GM23338 (cell line): ENCODE data around the gene EFCAB6. TPM values are rescaled to one million over a fixed set of nuclear protein-coding genes. Genes with fewer than 3 reads are reported as not detected.

Source experiments
- ATAC-seq: fragments of 200-7000 bp; cut with Tn5 transposase; 3 replicates; pipeline ENCODE4 v1.9.1; 2020
- DNase-seq: peaks from one replicate; pipeline ENCODE4 v3.0.0-alpha.2; 2015; ENCODE audit warnings: low spot score
- H2AFZ ChIP-seq: fragments of 200-600 bp; sonication (generic); 2 replicates; pipeline ENCODE4 v1.8.0; 2016; ENCODE audit warnings: antibody characterized with exemption, mild to moderate bottlenecking, moderate library complexity
- H3F3A ChIP-seq: fragments of 200-600 bp; sonication (generic); replicated peaks from 2 replicates; pipeline ENCODE4 v1.8.0; 2017; ENCODE audit warnings: antibody characterized with exemption, mixed run types, low read depth
- H3K27ac ChIP-seq: fragments of 200-600 bp; sonication (generic); 2 replicates; pipeline ENCODE4 v1.6.1; 2016; ENCODE audit warnings: low read depth
- H3K27me3 ChIP-seq: fragments of 200-600 bp; sonication (generic); 2 replicates; pipeline ENCODE4 v1.8.0; 2016; ENCODE audit warnings: mild to moderate bottlenecking, mixed run types, moderate library complexity; ENCODE audit not compliant: insufficient read depth
- H3K36me3 ChIP-seq: fragments of 200-600 bp; sonication (generic); 2 replicates; pipeline ENCODE4 v1.8.0; 2016; ENCODE audit warnings: mild to moderate bottlenecking; ENCODE audit not compliant: insufficient read depth
- H3K4me1 ChIP-seq: fragments of 200-600 bp; sonication (generic); 2 replicates; pipeline ENCODE4 v1.8.0; 2016; ENCODE audit warnings: mild to moderate bottlenecking, moderate library complexity; ENCODE audit not compliant: insufficient read depth
- H3K4me2 ChIP-seq: fragments of 200-600 bp; sonication (generic); 2 replicates; pipeline ENCODE4 v1.7.1; 2017; ENCODE audit warnings: mixed run types
- H3K4me3 ChIP-seq: fragments of 200-600 bp; sonication (generic); 2 replicates; pipeline ENCODE4 v1.6.1; 2016; ENCODE audit warnings: mixed run types
- H3K79me2 ChIP-seq: fragments of 200-600 bp; sonication (generic); replicated peaks from 2 replicates; pipeline ENCODE4 v1.8.0; 2017; ENCODE audit warnings: mild to moderate bottlenecking; ENCODE audit not compliant: insufficient read depth
- H3K9me2 ChIP-seq: fragments of 200-600 bp; sonication (generic); 2 replicates; pipeline ENCODE4 v1.8.0; 2017; ENCODE audit not compliant: insufficient read depth
- H4K20me1 ChIP-seq: fragments of 200-600 bp; sonication (generic); replicated peaks from 2 replicates; pipeline ENCODE4 v1.8.0; 2017; ENCODE audit warnings: mild to moderate bottlenecking; ENCODE audit not compliant: insufficient read depth
- H3K27ac Mint-ChIP-seq: 2 replicates; pipeline ENCODE4 v1.8.0; 2020; ENCODE audit warnings: inconsistent platforms, mild to moderate bottlenecking, moderate library complexity, mixed read lengths
- H3K27me3 Mint-ChIP-seq: 3 replicates; pipeline ENCODE4 v1.8.0; 2022; ENCODE audit warnings: low read depth, mild to moderate bottlenecking, moderate library complexity, mixed read lengths, inconsistent platforms; ENCODE audit not compliant: insufficient read depth, poor library complexity
- H3K36me3 Mint-ChIP-seq: 3 replicates; pipeline ENCODE4 v1.8.0; 2021; ENCODE audit warnings: low read depth, mild to moderate bottlenecking, inconsistent platforms, moderate library complexity, mixed read lengths
- H3K4me1 Mint-ChIP-seq: 3 replicates; pipeline ENCODE4 v1.8.0; 2020; ENCODE audit warnings: mild to moderate bottlenecking, inconsistent platforms, mixed read lengths
- H3K4me3 Mint-ChIP-seq: 3 replicates; pipeline ENCODE4 v1.8.0; 2021; ENCODE audit warnings: moderate library complexity, mild to moderate bottlenecking, inconsistent platforms, mixed read lengths
- H3K9me3 Mint-ChIP-seq: 3 replicates; pipeline ENCODE4 v1.8.0; 2020; ENCODE audit warnings: moderate library complexity, mild to moderate bottlenecking, inconsistent platforms, mixed read lengths
- CREB1 ChIP-seq: fragments of 250-450 bp; sonication (Bioruptor Pico); IDR thresholded peaks from 2 replicates; pipeline ENCODE4 v1.5.0; 2020; ENCODE audit warnings: low read depth, mild to moderate bottlenecking, moderate library complexity
- EZH2 ChIP-seq: fragments of 200-600 bp; sonication (generic); IDR thresholded peaks from one replicate; pipeline ENCODE4 v1.8.0; 2017; ENCODE audit warnings: antibody characterized with exemption, mild to moderate bottlenecking, low read depth; ENCODE audit not compliant: unreplicated experiment
- EZH2phosphoT487 ChIP-seq: fragments of 200-600 bp; sonication (generic); IDR thresholded peaks from one replicate; pipeline ENCODE4 v1.8.1; 2018; ENCODE audit warnings: antibody characterized with exemption; ENCODE audit not compliant: unreplicated experiment
- JUNB ChIP-seq: IDR thresholded peaks from one replicate; pipeline ENCODE4 v1.6.1; 2016; ENCODE audit warnings: antibody characterized with exemption; ENCODE audit not compliant: unreplicated experiment
- NANOG ChIP-seq: IDR thresholded peaks from 2 replicates; pipeline ENCODE4 v1.6.1; 2016; ENCODE audit warnings: antibody characterized with exemption, borderline replicate concordance
- POLR2AphosphoS5 ChIP-seq: IDR thresholded peaks from 2 replicates; pipeline ENCODE4 v1.6.1; 2016; ENCODE audit warnings: antibody characterized with exemption, low read depth
- REST ChIP-seq: IDR thresholded peaks from one replicate; pipeline ENCODE4 v1.6.1; 2018; ENCODE audit warnings: antibody characterized with exemption; ENCODE audit not compliant: unreplicated experiment
- STAT1 ChIP-seq: IDR thresholded peaks from one replicate; pipeline ENCODE4 v1.6.1; 2016; ENCODE audit warnings: antibody characterized with exemption; ENCODE audit not compliant: unreplicated experiment
- ZNF114 ChIP-seq: fragments of 250-450 bp; sonication (Bioruptor Pico); IDR thresholded peaks from 2 replicates; pipeline ENCODE4 v1.5.0; 2020; ENCODE audit warnings: mild to moderate bottlenecking, moderate library complexity
- ZNF331 ChIP-seq: fragments of 250-450 bp; sonication (Bioruptor Pico); IDR thresholded peaks from 2 replicates; pipeline ENCODE4 v1.5.0; 2020; ENCODE audit warnings: low read depth, mild to moderate bottlenecking, moderate library complexity
- polyA plus RNA-seq: library from polyadenylated mRNA; unstranded; fragments of >200 nt; fragmentation: Nextera tagmentation; extraction: Ambion mirVana; gene quantifications from 2 replicates; pipeline ENCODE4 v1.2.1, GENCODE V29; 2016
- total RNA-seq: library from RNA; depleted of rRNA; stranded (reverse); fragments of >200 nt; shearing (Covaris generic); gene quantifications from 2 replicates; pipeline ENCODE4 v1.2.3, GENCODE V29; 2014
- TF ChIP-seq, protein P1 (sequence below): IDR thresholded peaks from 2 replicates; pipeline ENCODE4 v1.6.1; 2016; ENCODE audit warnings: antibody characterized with exemption
- TF ChIP-seq, protein P2 (sequence below), 2 experiments: fragments of 200-600 bp in 1 of 2; sonication (generic) in 1 of 2; conservative IDR thresholded peaks; 2 replicates each; pipeline versions ENCODE4 v1.5.1 to v1.6.1; 2016 to 2017; ENCODE audit warnings: antibody characterized with exemption in 2 of 2, low read depth in 2 of 2, mild to moderate bottlenecking in 2 of 2, moderate library complexity in 1 of 2
- TF ChIP-seq, protein P3 (sequence below): fragments of 250-450 bp; sonication (Bioruptor Pico); IDR thresholded peaks from 2 replicates; pipeline ENCODE4 v1.5.0; 2020; ENCODE audit warnings: mild to moderate bottlenecking, moderate library complexity

Gene EFCAB6
- total and polyA plus RNA-seq, 2 experiments from 2014 or later = 1.1 to 1.8 TPM

DNA sequence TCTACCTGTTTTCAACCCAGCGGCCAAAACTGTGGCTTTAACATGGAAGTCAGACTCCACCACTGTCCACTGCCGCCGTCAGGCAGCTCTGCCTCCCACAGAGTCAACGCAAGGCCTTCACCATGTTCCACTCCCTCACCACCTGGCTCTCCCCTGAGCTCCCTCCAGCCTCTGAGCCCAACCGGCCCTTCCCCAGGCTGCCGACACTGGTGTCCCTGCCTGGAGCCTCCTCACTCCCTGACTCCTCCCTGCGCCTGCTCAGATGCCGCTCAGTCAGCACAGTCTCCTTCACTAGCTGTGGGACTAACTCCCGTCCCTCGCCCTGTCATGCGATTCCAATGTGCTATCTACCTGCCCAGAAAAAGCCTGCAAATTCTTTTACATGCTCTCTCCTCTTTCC is 33.9 kb upstream of the EFCAB6 start:
- no peak for TF ChIP-seq ZNF331 (CRISPR knock-in tag)
- TF ChIP-seq POLR2AphosphoS5 = no peak
- no peak for TF ChIP-seq REST
- TF ChIP-seq CREB1 (CRISPR knock-in tag) = no peak
- no peak for TF ChIP-seq ZNF114 (CRISPR knock-in tag)
- TF ChIP-seq STAT1 = no peak
- TF ChIP-seq EZH2 = no peak
- TF ChIP-seq EZH2phosphoT487 = no peak
- TF ChIP-seq, protein P1, sequence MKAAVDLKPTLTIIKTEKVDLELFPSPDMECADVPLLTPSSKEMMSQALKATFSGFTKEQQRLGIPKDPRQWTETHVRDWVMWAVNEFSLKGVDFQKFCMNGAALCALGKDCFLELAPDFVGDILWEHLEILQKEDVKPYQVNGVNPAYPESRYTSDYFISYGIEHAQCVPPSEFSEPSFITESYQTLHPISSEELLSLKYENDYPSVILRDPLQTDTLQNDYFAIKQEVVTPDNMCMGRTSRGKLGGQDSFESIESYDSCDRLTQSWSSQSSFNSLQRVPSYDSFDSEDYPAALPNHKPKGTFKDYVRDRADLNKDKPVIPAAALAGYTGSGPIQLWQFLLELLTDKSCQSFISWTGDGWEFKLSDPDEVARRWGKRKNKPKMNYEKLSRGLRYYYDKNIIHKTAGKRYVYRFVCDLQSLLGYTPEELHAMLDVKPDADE = no peak
- TF ChIP-seq, protein P2, sequence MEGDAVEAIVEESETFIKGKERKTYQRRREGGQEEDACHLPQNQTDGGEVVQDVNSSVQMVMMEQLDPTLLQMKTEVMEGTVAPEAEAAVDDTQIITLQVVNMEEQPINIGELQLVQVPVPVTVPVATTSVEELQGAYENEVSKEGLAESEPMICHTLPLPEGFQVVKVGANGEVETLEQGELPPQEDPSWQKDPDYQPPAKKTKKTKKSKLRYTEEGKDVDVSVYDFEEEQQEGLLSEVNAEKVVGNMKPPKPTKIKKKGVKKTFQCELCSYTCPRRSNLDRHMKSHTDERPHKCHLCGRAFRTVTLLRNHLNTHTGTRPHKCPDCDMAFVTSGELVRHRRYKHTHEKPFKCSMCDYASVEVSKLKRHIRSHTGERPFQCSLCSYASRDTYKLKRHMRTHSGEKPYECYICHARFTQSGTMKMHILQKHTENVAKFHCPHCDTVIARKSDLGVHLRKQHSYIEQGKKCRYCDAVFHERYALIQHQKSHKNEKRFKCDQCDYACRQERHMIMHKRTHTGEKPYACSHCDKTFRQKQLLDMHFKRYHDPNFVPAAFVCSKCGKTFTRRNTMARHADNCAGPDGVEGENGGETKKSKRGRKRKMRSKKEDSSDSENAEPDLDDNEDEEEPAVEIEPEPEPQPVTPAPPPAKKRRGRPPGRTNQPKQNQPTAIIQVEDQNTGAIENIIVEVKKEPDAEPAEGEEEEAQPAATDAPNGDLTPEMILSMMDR (conservative IDR thresholded peaks at IDR 0.05; ENCODE audit: low read depth in 2 of 2) = no peak
- TF ChIP-seq, protein P3, sequence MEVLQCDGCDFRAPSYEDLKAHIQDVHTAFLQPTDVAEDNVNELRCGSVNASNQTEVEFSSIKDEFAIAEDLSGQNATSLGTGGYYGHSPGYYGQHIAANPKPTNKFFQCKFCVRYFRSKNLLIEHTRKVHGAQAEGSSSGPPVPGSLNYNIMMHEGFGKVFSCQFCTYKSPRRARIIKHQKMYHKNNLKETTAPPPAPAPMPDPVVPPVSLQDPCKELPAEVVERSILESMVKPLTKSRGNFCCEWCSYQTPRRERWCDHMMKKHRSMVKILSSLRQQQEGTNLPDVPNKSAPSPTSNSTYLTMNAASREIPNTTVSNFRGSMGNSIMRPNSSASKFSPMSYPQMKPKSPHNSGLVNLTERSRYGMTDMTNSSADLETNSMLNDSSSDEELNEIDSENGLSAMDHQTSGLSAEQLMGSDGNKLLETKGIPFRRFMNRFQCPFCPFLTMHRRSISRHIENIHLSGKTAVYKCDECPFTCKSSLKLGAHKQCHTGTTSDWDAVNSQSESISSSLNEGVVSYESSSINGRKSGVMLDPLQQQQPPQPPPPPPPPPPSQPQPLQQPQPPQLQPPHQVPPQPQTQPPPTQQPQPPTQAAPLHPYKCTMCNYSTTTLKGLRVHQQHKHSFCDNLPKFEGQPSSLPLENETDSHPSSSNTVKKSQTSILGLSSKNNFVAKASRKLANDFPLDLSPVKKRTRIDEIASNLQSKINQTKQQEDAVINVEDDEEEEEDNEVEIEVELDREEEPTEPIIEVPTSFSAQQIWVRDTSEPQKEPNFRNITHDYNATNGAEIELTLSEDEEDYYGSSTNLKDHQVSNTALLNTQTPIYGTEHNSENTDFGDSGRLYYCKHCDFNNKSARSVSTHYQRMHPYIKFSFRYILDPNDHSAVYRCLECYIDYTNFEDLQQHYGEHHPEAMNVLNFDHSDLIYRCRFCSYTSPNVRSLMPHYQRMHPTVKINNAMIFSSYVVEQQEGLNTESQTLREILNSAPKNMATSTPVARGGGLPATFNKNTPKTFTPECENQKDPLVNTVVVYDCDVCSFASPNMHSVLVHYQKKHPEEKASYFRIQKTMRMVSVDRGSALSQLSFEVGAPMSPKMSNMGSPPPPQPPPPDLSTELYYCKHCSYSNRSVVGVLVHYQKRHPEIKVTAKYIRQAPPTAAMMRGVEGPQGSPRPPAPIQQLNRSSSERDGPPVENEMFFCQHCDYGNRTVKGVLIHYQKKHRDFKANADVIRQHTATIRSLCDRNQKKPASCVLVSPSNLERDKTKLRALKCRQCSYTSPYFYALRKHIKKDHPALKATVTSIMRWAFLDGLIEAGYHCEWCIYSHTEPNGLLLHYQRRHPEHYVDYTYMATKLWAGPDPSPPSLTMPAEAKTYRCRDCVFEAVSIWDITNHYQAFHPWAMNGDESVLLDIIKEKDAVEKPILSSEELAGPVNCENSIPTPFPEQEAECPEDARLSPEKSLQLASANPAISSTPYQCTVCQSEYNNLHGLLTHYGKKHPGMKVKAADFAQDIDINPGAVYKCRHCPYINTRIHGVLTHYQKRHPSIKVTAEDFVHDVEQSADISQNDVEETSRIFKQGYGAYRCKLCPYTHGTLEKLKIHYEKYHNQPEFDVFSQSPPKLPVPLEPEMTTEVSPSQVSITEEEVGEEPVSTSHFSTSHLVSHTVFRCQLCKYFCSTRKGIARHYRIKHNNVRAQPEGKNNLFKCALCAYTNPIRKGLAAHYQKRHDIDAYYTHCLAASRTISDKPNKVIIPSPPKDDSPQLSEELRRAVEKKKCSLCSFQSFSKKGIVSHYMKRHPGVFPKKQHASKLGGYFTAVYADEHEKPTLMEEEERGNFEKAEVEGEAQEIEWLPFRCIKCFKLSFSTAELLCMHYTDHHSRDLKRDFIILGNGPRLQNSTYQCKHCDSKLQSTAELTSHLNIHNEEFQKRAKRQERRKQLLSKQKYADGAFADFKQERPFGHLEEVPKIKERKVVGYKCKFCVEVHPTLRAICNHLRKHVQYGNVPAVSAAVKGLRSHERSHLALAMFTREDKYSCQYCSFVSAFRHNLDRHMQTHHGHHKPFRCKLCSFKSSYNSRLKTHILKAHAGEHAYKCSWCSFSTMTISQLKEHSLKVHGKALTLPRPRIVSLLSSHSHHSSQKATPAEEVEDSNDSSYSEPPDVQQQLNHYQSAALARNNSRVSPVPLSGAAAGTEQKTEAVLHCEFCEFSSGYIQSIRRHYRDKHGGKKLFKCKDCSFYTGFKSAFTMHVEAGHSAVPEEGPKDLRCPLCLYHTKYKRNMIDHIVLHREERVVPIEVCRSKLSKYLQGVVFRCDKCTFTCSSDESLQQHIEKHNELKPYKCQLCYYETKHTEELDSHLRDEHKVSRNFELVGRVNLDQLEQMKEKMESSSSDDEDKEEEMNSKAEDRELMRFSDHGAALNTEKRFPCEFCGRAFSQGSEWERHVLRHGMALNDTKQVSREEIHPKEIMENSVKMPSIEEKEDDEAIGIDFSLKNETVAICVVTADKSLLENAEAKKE = no peak
- TF ChIP-seq JUNB = no peak
- TF ChIP-seq NANOG = no peak
- Mint-ChIP-seq H3K4me1 (peaks cover 39% of the 10 kb centered on the region), H3K27ac (no peak overlapping the region; the same call in 1 of the 2 replicates), H3K9me3 (no peaks in the 10 kb centered on the region; the same call in 2 of the 3 replicates), H3K4me3 (no peak overlapping the region), H3K27me3 (peaks cover 9% of the 10 kb centered on the region), H3K36me3 (no peaks in the 10 kb centered on the region; the same call in 2 of the 3 replicates)
- Histone ChIP-seq H3K4me3 (no peak overlapping the region), H3K27me3 (no peaks in the 10 kb centered on the region), H3K9me2 (no peaks in the 10 kb centered on the region), H4K20me1 (peaks cover 3% of the 10 kb centered on the region), H2AFZ (no peak overlapping the region), H3K79me2 (peaks cover 67% of the 10 kb centered on the region), H3F3A (no peaks in the 10 kb centered on the region), H3K36me3 (no peaks in the 10 kb centered on the region), H3K27ac (0 out of 2 replicates have a peak overlapping the region, but pooled peaks have one; percentile 55), H3K4me1 (no peaks in the 10 kb centered on the region), H3K4me2 (no peak overlapping the region)
- no peak for DNase-seq
- peak; percentile 25; the same call in 2 of the 3 replicates for ATAC-seq
